Measurements from ENCODE around the gene DUOX2. TPM values are rescaled to one million over a fixed set of nuclear protein-coding genes. Genes with fewer than 3 reads are reported as not detected.

The DUOX2 gene
- total and polyA plus RNA-seq, 2 of the 8 experiments (the other 6 are each of a cell fraction or from before 2014, with no cell fraction given): 0.08 TPM; not detected in 1

DNA sequence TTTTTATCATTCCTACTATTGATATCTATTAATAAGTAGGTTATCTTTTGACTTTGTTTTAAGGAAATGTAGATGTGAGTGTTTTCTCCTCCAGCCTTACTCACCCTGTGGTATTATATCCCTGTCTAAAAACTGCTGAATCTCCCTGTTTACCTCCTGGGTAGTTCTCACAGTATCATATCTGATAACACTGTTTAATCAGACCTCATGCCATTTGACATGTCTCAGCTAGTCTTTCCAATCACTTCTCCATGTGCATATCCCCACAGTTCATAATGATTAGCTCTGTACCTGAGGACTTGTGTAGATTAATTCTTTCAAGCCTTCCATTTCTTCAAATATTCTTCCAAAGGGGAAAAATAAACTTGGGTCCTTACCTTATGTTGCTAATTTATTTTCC is 30.7 kb downstream of the DUOX2 start:
- Histone ChIP-seq H3K79me1 (ENCODE audit: low read depth, low read length) (no peaks in the 10 kb centered on the region), H2BK15ac (ENCODE audit: low read length) (no peak overlapping the region), H2BK12ac (ENCODE audit: low read depth, low read length) (no peak overlapping the region), H3K27ac (ENCODE audit: low read depth, low read length) (no peak overlapping the region), H3K18ac (ENCODE audit: extremely low read depth, low read length) (no peak overlapping the region), H3K79me2 (ENCODE audit: control insufficient read depth in 1 of 2, insufficient read depth in 2 of 2, low read length in 2 of 2) (no peaks in the 10 kb centered on the region), H3K23me2 (ENCODE audit: low read depth, low read length) (no peaks in the 10 kb centered on the region), H3K23ac (ENCODE audit: insufficient read length) (no peak overlapping the region), H3K9ac (replicated peaks in 1 of 4; ENCODE audit: extremely low read depth in 1 of 4, low read depth in 3 of 4, low read length in 3 of 4) (no peak overlapping the region), H3K56ac (replicated peaks; ENCODE audit: insufficient read length, low read depth, low read length) (no peak overlapping the region), H2BK120ac (replicated peaks; ENCODE audit: low read depth, low read length) (no peak overlapping the region), H2BK20ac (ENCODE audit: low read length) (no peak overlapping the region), H3K4me3 (ENCODE audit: extremely low read depth in 1 of 4, insufficient read depth in 2 of 4, low read depth in 3 of 4, low read length in 4 of 4) (no peak overlapping the region), H3K14ac (ENCODE audit: insufficient read length) (no peak overlapping the region), H4K5ac (ENCODE audit: insufficient read length, low read depth, low read length) (no peak overlapping the region), H4K20me1 (replicated peaks in 1 of 2; ENCODE audit: control insufficient read depth in 1 of 2, insufficient read depth in 2 of 2, low read length in 2 of 2) (no peaks in the 10 kb centered on the region), H4K8ac (ENCODE audit: extremely low read depth, insufficient read depth, low read length) (no peak overlapping the region), H2AFZ (ENCODE audit: low read length) (no peak overlapping the region), H3K9me3 (ENCODE audit: insufficient read depth in 2 of 2, low read depth in 1 of 2, low read length in 1 of 2) (no peaks in the 10 kb centered on the region), H3K27me3 (replicated peaks in 1 of 4; ENCODE audit: control insufficient read depth in 3 of 4, extremely low read depth in 1 of 4, insufficient read depth in 3 of 4, low read length in 3 of 4) (no peaks in the 10 kb centered on the region), H2BK5ac (ENCODE audit: low read depth, low read length) (no peak overlapping the region), H3K36me3 (ENCODE audit: control insufficient read depth in 2 of 4, insufficient read depth in 4 of 4, low read length in 3 of 4) (no peaks in the 10 kb centered on the region), H3K4me2 (ENCODE audit: insufficient read depth in 1 of 2, low read depth in 2 of 2, low read length in 2 of 2) (no peak overlapping the region), H3K4ac (replicated peaks; ENCODE audit: insufficient read length, low read depth, low read length) (no peak overlapping the region), H4K91ac (replicated peaks; ENCODE audit: insufficient read length, low read length) (no peak overlapping the region), H3K4me1 (replicated peaks in 1 of 4; ENCODE audit: control insufficient read depth in 3 of 4, insufficient read depth in 4 of 4, low read length in 3 of 4) (no peaks in the 10 kb centered on the region), H2AK5ac (ENCODE audit: low read depth, low read length) (no peak overlapping the region)
- ChIA-PET CTCF (ENCODE audit: partially characterized antibody) (interaction anchor here (1.0 to 1.6 kb wide), 3 partner anchors 35 to 47 kb away, joined by 3 to 6 read pairs (median 4); no protein-coding TSS in a partner anchor), POLR2A (ENCODE audit: partially characterized antibody) (interaction anchor here (1.0 kb wide), 1 partner anchor 60 kb away, joined by 3 read pairs; the partner anchor contains the start of gene SORD)
- DNase-seq (ENCODE audit: low read depth in 1 of 2, low spot score in 2 of 2): no peak
- FAIRE-seq: no peak
- TF ChIP-seq POU5F1 (IDR thresholded peaks at IDR 0.05; ENCODE audit: low read depth, low read length) (no peak), RBBP5 (IDR thresholded peaks at IDR 0.05; ENCODE audit: borderline replicate concordance, low read depth, low read length) (no peak), RXRA (IDR thresholded peaks at IDR 0.05; ENCODE audit: insufficient read depth, low read depth, low read length) (no peak), GTF2F1 (IDR thresholded peaks at IDR 0.05; ENCODE audit: borderline replicate concordance, low read depth, low read length) (no peak), HDAC6 (IDR thresholded peaks at IDR 0.05; ENCODE audit: low read depth, low read length) (no peak), CHD2 (IDR thresholded peaks at IDR 0.05; ENCODE audit: low read length) (no peak), KDM5A (IDR thresholded peaks at IDR 0.05; ENCODE audit: low read length) (no peak), SP2 (IDR thresholded peaks at IDR 0.05; ENCODE audit: low read length) (no peak), SP4 (IDR thresholded peaks at IDR 0.05; ENCODE audit: low read length) (no peak), EP300 (IDR thresholded peaks at IDR 0.05; ENCODE audit: borderline replicate concordance in 1 of 2, low read depth in 2 of 2, low read length in 2 of 2) (no peak)
